T-helper 2 cell treated with Interferon-gamma antibody and Interleukin-4, amounts not matched to agents 5 μg/mL and 100 μg/mL, for 36 hours (primary cell): ENCODE measurements around the gene TNS3.

Experiments used
- DNase-seq: peaks from one replicate; pipeline ENCODE4 v3.0.0; 2021; ENCODE audit warnings: low spot score
- H3K27ac Mint-ChIP-seq: one replicate; pipeline ENCODE4 v1.8.0; 2021; ENCODE audit warnings: mild to moderate bottlenecking, mixed read lengths
- H3K27me3 Mint-ChIP-seq: one replicate; pipeline ENCODE4 v1.8.0; 2021; ENCODE audit warnings: low read depth, mixed read lengths
- H3K36me3 Mint-ChIP-seq: one replicate; pipeline ENCODE4 v1.8.0; 2021; ENCODE audit warnings: low read depth, mixed read lengths
- H3K4me1 Mint-ChIP-seq: one replicate; pipeline ENCODE4 v1.8.0; 2021; ENCODE audit warnings: low read depth, mixed read lengths
- H3K4me3 Mint-ChIP-seq: one replicate; pipeline ENCODE4 v1.8.0; 2022; ENCODE audit warnings: mild to moderate bottlenecking, moderate library complexity, mixed read lengths
- H3K9me3 Mint-ChIP-seq: one replicate; pipeline ENCODE4 v1.8.0; 2021; ENCODE audit warnings: mixed read lengths

Gene TNS3

GRCh38 chr7:47389923-47390630 is 191.8 kb downstream of the TNS3 start:
- Mint-ChIP-seq H3K9me3 (no peaks in the 10 kb centered on the region), H3K36me3 (no peaks in the 10 kb centered on the region), H3K4me3 (no peak overlapping the region), H3K27ac (no peak overlapping the region), H3K27me3 (no peaks in the 10 kb centered on the region), H3K4me1 (no peaks in the 10 kb centered on the region)
- no peak for DNase-seq

- H3K36me3 Mint-ChIP-seq, result no peaks in the 10 kb centered on the region
- no peak overlapping the region for H3K27ac Mint-ChIP-seq
- no peaks in the 10 kb centered on the region for H3K4me1 Mint-ChIP-seq
- H3K9me3 Mint-ChIP-seq, result no peaks in the 10 kb centered on the region
- DNase-seq, result no peak
- H3K27me3 Mint-ChIP-seq, result no peaks in the 10 kb centered on the region
- H3K4me3 Mint-ChIP-seq, result no peak overlapping the region
Measured at GRCh38 chr7:47389171-47389922, 192.6 kb downstream of the TNS3 start.

GRCh38 chr7:47387506-47387905 is 194.4 kb downstream of the TNS3 start:
- DNase-seq, result no peak
- H3K4me1 Mint-ChIP-seq, result no peaks in the 10 kb centered on the region
- H3K27ac Mint-ChIP-seq, result no peak overlapping the region
- no peaks in the 10 kb centered on the region for H3K36me3 Mint-ChIP-seq
- H3K27me3 Mint-ChIP-seq, result no peaks in the 10 kb centered on the region
- no peak overlapping the region for H3K4me3 Mint-ChIP-seq
- H3K9me3 Mint-ChIP-seq, result no peaks in the 10 kb centered on the region

GRCh38 chr7:47386273-47386835 is 195.6 kb downstream of the TNS3 start:
- Mint-ChIP-seq H3K4me3 (no peak overlapping the region), H3K9me3 (no peaks in the 10 kb centered on the region), H3K27ac (no peak overlapping the region), H3K27me3 (no peaks in the 10 kb centered on the region), H3K4me1 (no peaks in the 10 kb centered on the region), H3K36me3 (no peaks in the 10 kb centered on the region)
- DNase-seq, result no peak

- Mint-ChIP-seq H3K36me3 (no peaks in the 10 kb centered on the region), H3K9me3 (no peaks in the 10 kb centered on the region), H3K4me1 (no peaks in the 10 kb centered on the region), H3K4me3 (no peak overlapping the region), H3K27ac (no peak overlapping the region), H3K27me3 (no peaks in the 10 kb centered on the region)
- no peak for DNase-seq
Measured at GRCh38 chr7:47385536-47386125, 196.3 kb downstream of the TNS3 start.

GRCh38 chr7:47384755-47385535 is 197.0 kb downstream of the TNS3 start:
- no peak for DNase-seq
- H3K9me3 Mint-ChIP-seq, result no peaks in the 10 kb centered on the region
- H3K36me3 Mint-ChIP-seq, result no peaks in the 10 kb centered on the region
- H3K27me3 Mint-ChIP-seq, result no peaks in the 10 kb centered on the region
- no peaks in the 10 kb centered on the region for H3K4me1 Mint-ChIP-seq
- H3K27ac Mint-ChIP-seq, result no peak overlapping the region
- H3K4me3 Mint-ChIP-seq, result no peak overlapping the region

- Mint-ChIP-seq H3K4me3 (no peak overlapping the region), H3K36me3 (no peaks in the 10 kb centered on the region), H3K4me1 (no peaks in the 10 kb centered on the region), H3K27me3 (no peaks in the 10 kb centered on the region), H3K9me3 (no peaks in the 10 kb centered on the region), H3K27ac (no peak overlapping the region)
- DNase-seq, result no peak
Measured at GRCh38 chr7:47383696-47384445, 198.0 kb downstream of the TNS3 start.

- H3K27ac Mint-ChIP-seq, result no peak overlapping the region
- H3K4me1 Mint-ChIP-seq, result no peaks in the 10 kb centered on the region
- no peak overlapping the region for H3K4me3 Mint-ChIP-seq
- H3K36me3 Mint-ChIP-seq, result no peaks in the 10 kb centered on the region
- H3K27me3 Mint-ChIP-seq, result no peaks in the 10 kb centered on the region
- no peak for DNase-seq
- H3K9me3 Mint-ChIP-seq, result no peaks in the 10 kb centered on the region
Measured at GRCh38 chr7:47383072-47383471, 198.8 kb downstream of the TNS3 start.

- Mint-ChIP-seq H3K4me3 (no peak overlapping the region), H3K36me3 (no peaks in the 10 kb centered on the region), H3K4me1 (no peaks in the 10 kb centered on the region), H3K27ac (no peak overlapping the region), H3K9me3 (no peaks in the 10 kb centered on the region), H3K27me3 (no peaks in the 10 kb centered on the region)
- DNase-seq, result no peak
Measured at GRCh38 chr7:47382200-47382599, 199.7 kb downstream of the TNS3 start.

GRCh38 chr7:47381134-47381495 is 200.8 kb downstream of the TNS3 start:
- no peaks in the 10 kb centered on the region for H3K27me3 Mint-ChIP-seq
- H3K27ac Mint-ChIP-seq, result no peak overlapping the region
- no peaks in the 10 kb centered on the region for H3K9me3 Mint-ChIP-seq
- no peaks in the 10 kb centered on the region for H3K36me3 Mint-ChIP-seq
- H3K4me3 Mint-ChIP-seq, result no peak overlapping the region
- DNase-seq, result no peak
- no peaks in the 10 kb centered on the region for H3K4me1 Mint-ChIP-seq

- DNase-seq, result no peak
- Mint-ChIP-seq H3K27ac (no peak overlapping the region), H3K4me3 (no peak overlapping the region), H3K36me3 (no peaks in the 10 kb centered on the region), H3K9me3 (no peaks in the 10 kb centered on the region), H3K27me3 (no peaks in the 10 kb centered on the region), H3K4me1 (no peaks in the 10 kb centered on the region)
Measured at GRCh38 chr7:47380325-47381133, 201.4 kb downstream of the TNS3 start.

GRCh38 chr7:47379629-47380324 is 202.1 kb downstream of the TNS3 start:
- H3K36me3 Mint-ChIP-seq, result no peaks in the 10 kb centered on the region
- no peaks in the 10 kb centered on the region for H3K27me3 Mint-ChIP-seq
- DNase-seq, result no peak
- no peaks in the 10 kb centered on the region for H3K4me1 Mint-ChIP-seq
- H3K27ac Mint-ChIP-seq, result no peak overlapping the region
- no peaks in the 10 kb centered on the region for H3K9me3 Mint-ChIP-seq
- no peak overlapping the region for H3K4me3 Mint-ChIP-seq
